D721Med (cell line): Measurements from ENCODE around the gene HIGD1C.

ENCODE experiments used
- DNase-seq: peaks from one replicate; pipeline ENCODE4 v3.0.0; 2011; ENCODE audit warnings: low spot score; ENCODE audit not compliant: insufficient read length
- FAIRE-seq: peaks from 2 replicates; lab custom pipeline; 2011; peaks lifted over from hg19 to GRCh38; lab: Jason Lieb, UNC
- TF ChIP-seq, protein P1 (sequence below): IDR thresholded peaks from 2 replicates; pipeline ENCODE4 v1.5.1; 2012; ENCODE audit warnings: mild to moderate bottlenecking, control low read depth; ENCODE audit not compliant: insufficient read depth; ENCODE audit errors: missing control alignments

HIGD1C gene

DNA sequence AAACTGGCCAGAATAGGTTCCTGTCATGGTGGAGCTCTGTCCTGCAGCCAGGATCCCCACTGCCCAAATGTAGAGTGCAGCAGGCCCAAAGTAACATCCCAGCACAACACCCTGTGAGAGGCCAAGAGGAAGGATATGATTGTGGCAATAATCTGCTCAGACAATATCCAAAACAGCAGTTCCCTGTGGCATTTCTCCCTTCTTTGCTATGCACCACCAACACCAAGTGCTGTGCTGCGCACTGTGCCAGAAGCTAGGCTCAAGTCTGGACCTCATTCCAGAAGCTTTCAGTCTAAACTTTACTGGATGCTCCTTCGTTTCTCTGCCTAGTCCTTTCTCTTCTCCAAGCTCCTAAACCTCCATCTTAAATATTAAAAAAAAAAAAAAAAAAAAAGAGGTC is 40.5 kb downstream of the HIGD1C start:
- DNase-seq, result no peak
- no peak for FAIRE-seq
- TF ChIP-seq, protein P1, sequence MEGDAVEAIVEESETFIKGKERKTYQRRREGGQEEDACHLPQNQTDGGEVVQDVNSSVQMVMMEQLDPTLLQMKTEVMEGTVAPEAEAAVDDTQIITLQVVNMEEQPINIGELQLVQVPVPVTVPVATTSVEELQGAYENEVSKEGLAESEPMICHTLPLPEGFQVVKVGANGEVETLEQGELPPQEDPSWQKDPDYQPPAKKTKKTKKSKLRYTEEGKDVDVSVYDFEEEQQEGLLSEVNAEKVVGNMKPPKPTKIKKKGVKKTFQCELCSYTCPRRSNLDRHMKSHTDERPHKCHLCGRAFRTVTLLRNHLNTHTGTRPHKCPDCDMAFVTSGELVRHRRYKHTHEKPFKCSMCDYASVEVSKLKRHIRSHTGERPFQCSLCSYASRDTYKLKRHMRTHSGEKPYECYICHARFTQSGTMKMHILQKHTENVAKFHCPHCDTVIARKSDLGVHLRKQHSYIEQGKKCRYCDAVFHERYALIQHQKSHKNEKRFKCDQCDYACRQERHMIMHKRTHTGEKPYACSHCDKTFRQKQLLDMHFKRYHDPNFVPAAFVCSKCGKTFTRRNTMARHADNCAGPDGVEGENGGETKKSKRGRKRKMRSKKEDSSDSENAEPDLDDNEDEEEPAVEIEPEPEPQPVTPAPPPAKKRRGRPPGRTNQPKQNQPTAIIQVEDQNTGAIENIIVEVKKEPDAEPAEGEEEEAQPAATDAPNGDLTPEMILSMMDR, result no peak

DNA sequence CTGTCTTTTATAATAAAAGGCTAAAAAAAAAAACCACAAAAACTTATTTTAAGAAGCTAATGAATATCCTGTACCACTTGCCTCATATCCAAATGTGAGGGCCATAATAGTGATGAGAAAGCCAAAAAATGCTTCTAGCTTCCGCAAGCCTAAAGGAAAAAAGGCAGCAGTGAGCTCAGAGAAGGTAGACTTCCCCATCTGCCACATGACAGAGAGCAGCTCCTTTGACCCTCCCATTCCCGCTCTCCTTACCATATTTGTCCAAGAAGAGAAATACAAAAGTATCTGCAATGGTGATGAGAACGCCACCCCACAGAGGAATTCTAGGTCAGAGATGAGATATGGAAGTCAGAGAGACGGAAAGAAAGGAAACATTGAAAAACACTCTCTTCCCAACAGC is 46.7 kb downstream of the HIGD1C start:
- DNase-seq (no peak), FAIRE-seq (no peak)
- TF ChIP-seq, protein P1, result no peak

DNA sequence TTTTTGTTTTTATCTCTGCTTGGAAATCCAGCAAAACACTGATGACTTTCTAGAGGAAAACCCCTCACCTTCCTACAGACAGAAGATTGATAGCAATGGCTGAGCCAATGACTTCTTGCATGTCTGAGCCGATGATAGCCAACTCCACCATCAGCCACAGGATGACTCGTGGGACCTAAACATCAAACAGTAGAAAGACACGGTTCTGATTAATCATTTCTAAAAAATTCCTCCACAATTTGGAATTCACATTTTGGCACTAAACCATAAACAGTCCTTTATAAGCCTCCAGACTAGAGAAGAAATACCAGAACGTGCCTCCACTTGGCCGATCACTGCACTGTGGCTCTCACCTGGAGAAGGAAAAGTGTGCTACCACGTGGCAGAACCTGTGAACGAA is 47.9 kb downstream of the HIGD1C start:
- TF ChIP-seq, protein P1, result no peak
- no peak for DNase-seq
- no peak for FAIRE-seq

DNA sequence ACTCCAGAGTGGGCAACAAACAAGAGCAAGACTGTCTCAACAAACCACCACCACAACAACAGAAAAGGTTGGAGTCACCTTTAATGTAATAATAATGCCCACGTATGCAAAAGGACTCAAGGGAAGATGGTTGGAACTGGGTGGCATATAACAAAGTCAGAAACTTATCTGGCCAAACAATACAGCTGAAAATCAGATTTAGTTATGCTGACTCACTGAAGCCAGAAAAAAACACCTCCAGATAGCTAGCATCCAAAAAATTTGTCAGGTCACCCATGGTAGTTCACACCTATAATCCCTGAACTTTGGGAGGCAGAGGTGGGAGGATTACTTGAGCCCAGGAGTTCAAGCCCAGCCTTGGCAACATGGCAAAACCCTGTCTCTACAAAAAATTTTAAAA is 49.5 kb downstream of the HIGD1C start:
- DNase-seq (no peak), FAIRE-seq (no peak)
- TF ChIP-seq, protein P1, result no peak

DNA sequence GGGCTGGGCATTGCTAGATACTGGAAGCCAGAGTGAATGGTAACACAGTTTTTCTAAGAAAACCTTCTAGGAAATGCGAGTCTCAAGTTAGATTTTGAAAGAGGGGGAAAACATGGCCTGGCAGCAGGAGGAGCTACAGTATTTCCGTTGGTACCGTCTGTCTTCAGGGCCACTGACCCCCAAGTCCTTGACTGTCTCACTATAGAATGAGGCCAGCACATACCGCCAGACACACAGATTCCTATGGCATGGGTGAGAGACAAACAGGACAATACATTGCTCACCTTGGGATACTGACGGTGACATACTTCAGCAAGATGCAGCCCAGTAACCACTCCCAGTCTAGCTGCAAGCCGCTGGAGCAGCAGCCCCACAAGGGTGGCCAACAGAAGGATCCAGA is 52.2 kb downstream of the HIGD1C start:
- FAIRE-seq, result no peak
- DNase-seq, result no peak
- TF ChIP-seq, protein P1, result no peak

DNA sequence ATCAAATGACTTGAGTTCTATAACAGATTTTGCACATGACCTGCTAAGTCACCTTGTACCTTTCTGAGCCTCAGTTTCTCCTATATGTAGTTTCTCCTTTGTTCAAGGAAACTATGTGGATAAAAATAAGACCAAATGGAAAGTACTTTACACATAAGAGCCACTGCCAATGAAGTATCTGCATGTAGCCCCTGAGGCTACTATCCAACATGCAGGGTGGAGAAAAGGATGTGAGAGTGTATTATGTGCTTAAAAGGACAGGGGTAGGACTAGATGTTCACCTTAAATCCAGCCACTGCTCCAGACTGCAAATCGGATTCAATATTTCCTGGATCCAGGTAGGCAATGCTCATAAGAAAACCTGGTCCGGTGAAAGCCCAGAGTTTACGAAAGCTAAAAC is 52.7 kb downstream of the HIGD1C start:
- DNase-seq (no peak), FAIRE-seq (no peak)
- TF ChIP-seq, protein P1, result no peak

DNA sequence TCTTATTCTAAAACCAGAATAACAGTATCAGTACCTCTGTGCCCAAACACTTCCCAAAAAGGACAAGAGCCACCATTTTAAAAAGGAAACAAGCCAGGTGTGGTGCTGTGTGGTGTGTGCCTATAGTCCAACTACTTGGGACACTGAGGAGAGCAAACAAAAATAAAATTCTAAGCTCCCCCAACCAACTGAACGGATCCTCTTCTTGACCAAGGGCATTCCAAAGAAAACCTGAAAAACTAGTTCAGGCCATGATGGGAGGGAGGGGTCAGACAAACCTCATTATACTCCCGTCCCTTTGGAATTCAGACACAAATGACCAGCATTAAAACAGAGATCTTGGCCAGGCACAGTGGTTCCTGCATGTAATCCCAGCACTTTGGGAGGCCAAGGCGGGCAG is 53.3 kb downstream of the HIGD1C start:
- DNase-seq, result no peak

More for the DNA sequence above, 53.3 kb downstream of the HIGD1C start:
- TF ChIP-seq, protein P1, result no peak
- no peak for FAIRE-seq
